Retinal pigment epithelial cell (primary cell): Measurements from ENCODE around the gene C3orf62.

ENCODE experiments used
- DNase-seq: peaks from one replicate; pipeline ENCODE4 v3.0.0-alpha.2; 2010; ENCODE audit warnings: low read depth
- H3K4me3 ChIP-seq: 2 replicates; pipeline ENCODE4 v1.5.1; 2011; ENCODE audit warnings: mild to moderate bottlenecking, low read length, control low read depth, moderate library complexity
- TF ChIP-seq, protein P1 (sequence below): conservative IDR thresholded peaks from 2 replicates; pipeline ENCODE4 v1.5.1; 2011; ENCODE audit warnings: low read depth, low read length, control low read depth, inconsistent platforms

Gene C3orf62

DNA sequence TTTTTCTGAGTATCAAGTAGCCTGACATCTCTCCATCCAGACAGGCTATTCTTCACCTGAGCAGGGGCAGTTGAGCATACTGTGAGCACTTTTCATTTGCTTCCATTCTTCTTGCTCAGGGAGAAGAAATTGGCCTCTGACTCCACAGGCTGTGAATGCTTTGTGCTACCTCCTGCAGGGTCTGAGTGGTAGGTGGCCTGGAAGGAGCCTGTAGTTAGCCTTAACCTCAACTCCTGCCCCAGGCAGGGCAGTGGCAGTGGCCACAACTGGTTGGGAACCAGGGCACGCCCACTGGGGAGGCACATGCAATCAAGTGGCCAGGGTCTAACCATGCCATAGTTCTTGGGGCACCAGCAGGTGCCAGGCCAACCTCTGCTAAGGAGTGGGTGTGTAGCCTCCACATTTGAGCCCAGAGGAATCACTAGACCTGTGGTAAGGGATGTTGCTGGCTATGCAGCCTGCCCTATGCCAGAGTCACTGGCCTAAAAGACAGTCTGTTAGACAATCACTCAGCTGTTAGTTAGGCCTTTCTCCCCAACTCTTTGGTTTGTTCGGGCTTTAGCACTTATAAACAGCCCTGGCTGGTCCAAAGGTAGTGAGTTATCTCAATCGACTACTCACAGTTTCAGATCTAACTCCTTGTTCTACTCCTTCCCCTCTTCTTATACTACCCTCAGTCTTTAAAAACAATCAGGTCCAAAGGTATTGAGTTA, 7.4 kb downstream of the C3orf62 start:
- TF ChIP-seq, protein P1, sequence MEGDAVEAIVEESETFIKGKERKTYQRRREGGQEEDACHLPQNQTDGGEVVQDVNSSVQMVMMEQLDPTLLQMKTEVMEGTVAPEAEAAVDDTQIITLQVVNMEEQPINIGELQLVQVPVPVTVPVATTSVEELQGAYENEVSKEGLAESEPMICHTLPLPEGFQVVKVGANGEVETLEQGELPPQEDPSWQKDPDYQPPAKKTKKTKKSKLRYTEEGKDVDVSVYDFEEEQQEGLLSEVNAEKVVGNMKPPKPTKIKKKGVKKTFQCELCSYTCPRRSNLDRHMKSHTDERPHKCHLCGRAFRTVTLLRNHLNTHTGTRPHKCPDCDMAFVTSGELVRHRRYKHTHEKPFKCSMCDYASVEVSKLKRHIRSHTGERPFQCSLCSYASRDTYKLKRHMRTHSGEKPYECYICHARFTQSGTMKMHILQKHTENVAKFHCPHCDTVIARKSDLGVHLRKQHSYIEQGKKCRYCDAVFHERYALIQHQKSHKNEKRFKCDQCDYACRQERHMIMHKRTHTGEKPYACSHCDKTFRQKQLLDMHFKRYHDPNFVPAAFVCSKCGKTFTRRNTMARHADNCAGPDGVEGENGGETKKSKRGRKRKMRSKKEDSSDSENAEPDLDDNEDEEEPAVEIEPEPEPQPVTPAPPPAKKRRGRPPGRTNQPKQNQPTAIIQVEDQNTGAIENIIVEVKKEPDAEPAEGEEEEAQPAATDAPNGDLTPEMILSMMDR = no peak
- H3K4me3 ChIP-seq = no peak overlapping the region
- no peak for DNase-seq

DNA sequence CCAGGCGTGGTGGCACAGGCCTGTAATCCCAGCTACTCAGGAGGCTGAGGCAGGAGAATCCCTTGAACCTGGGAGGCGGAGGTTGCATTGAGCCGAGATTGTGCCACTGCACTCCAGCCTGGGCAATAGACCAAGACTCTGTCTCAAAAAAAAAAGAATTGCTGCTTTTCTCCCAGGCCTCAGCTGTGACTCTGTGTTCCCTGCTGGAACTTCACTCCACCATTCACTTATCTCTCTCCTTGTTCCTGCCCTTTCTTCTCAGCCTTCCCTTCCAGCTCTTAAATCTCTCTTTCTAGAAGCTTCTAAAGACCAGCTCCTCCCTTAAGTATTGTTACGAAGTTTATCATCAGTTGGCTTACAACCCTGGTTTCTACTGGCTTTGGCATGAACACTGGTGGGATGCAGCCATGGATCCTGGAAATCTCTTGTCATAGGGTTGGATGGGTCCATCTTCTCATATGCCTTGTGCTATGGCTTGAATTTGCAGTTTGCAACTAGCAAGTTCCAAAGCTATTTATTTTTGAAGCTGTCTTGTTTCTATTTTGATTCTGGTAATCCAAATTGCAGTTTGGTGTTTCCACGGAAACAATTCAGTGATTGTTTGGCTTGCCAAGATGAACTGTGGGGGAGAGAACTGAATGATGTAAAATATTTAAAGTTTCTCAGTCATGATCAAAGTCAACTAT, 10.5 kb downstream of the C3orf62 start:
- H3K4me3 ChIP-seq = no peak overlapping the region
- no peak for DNase-seq
- TF ChIP-seq, protein P1 = no peak

DNA sequence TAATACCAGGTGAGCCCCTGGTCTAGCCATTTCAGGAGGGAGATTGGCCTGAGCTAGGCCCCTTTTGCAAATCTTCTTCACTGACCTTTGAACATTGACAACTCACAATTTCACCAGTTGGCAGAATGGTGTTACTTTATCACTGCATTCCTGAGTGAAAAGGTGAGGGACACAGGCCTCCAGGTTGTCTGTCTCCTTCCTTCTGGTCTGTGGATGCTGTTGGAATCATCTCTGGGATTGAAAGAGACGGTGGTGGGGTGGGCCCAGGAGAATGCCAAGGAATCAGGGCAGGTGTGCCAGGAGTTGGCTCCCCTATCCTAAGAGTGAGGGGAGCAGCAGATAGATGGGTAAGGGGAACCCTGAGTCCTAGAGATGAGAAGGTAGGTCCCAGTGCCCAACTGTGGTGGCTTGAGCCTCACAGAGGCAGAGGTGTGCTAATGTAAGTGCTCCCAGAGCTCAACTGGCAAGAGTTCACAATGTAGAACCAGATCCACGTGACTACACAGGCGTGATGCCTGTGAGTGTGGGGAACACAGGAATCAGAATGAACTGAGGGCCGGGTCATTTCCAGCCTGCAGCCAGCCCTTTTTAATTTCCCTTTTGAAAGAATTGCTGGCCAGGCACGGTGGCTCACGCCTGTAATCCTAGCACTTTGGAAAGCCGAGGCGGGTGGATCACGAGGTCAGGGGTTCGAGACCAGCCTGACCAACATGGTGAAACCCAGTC, 11.2 kb downstream of the C3orf62 start:
- TF ChIP-seq, protein P1 = no peak
- DNase-seq = no peak
- H3K4me3 ChIP-seq = no peak overlapping the region

DNA sequence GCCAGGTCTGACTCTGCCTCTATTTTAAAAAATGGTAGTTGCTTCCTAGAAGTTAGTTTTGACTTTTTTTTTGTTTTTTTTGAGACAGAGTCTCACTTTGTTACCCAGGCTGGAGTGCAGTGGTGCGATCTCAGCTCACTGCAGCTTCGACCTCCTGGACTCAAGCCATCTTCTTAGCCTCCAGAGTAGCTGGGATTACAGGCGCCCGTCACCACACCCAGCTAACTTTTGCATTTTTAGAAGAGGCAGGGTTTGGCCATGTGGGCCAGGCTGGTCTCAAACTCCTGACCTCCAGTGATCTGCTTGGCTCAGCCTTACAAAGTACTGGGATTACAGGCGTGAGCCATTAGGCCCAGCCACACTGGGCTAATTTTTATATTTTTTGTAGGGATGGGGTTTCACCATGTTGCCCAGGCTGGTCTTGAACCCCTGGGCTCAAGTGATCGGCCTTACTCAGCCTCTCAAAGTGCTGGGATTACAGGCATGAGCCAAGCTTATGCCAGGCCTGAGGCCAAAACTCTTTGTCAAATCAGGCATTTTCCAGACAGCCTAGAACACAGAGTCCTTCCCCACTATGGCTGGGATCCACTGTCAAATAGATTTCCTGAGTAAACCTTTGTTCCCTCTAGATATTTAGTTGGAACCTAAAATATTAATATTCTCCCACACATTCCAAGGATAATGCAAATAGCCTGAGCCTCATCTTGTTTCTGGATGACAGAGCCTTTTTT, 13.7 kb downstream of the C3orf62 start:
- H3K4me3 ChIP-seq = no peak overlapping the region
- TF ChIP-seq, protein P1 = no peak
- DNase-seq = no peak

DNA sequence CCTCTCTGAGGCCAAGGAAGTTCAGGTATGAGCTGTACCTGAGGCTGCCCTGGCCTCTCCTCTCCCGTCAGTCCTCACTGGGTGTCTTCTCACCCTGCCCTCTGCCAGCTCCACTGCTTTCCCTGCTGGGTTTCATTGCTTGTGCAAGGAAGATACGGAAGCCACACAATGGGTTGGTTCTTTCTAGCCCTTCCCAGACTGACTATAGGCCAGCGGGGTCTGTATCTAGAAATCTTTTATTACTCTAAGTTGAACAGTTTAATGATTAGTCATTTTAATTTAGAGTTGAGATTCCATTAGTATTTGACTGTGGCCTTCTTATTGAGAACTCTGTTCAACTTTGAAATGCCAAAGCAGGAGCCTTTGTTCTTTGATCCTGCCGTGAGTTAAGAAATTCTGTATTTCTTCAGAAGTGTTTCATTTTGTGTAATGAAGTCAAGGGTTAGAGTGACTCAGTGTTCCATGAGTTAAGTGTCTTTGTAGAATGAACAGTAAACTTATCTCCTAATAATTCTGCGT, 16.2 kb downstream of the C3orf62 start:
- no peak for DNase-seq
- TF ChIP-seq, protein P1 = no peak

DNA sequence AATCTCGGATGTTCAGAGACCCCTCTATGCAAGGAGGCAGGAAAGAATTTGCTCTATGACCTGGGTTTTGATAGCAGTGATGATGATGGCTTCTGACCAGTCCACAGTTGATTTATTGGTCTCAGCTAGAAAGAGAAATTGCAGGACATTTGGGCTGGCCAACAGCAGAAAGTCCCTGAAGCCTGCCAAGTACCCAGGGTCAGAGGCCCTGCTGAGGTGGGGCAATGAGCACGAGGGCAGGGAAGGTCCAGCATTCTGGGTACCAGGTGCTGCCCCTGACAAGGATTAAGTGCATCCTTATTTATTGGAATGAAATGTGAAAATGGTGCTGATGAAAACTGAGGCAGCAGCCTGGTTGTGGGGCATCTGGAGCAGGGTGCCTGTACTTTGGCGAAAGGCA, 19.8 kb downstream of the C3orf62 start:
- DNase-seq = no peak
- TF ChIP-seq, protein P1 = no peak
- H3K4me3 ChIP-seq = no peak overlapping the region

More for the DNA sequence above, 16.2 kb downstream of the C3orf62 start:
- H3K4me3 ChIP-seq = no peak overlapping the region
